Measurements from ENCODE around the gene SLC6A18.

The SLC6A18 gene

GRCh38 chr5:1231354-1231905 is 6.2 kb downstream of the SLC6A18 start:
- H3K4me3 ChIP-seq (ENCODE audit: low read depth, low read length) = no peak overlapping the region
- DNase-seq (ENCODE audit: low read depth) = no peak
- TF ChIP-seq, protein P1, sequence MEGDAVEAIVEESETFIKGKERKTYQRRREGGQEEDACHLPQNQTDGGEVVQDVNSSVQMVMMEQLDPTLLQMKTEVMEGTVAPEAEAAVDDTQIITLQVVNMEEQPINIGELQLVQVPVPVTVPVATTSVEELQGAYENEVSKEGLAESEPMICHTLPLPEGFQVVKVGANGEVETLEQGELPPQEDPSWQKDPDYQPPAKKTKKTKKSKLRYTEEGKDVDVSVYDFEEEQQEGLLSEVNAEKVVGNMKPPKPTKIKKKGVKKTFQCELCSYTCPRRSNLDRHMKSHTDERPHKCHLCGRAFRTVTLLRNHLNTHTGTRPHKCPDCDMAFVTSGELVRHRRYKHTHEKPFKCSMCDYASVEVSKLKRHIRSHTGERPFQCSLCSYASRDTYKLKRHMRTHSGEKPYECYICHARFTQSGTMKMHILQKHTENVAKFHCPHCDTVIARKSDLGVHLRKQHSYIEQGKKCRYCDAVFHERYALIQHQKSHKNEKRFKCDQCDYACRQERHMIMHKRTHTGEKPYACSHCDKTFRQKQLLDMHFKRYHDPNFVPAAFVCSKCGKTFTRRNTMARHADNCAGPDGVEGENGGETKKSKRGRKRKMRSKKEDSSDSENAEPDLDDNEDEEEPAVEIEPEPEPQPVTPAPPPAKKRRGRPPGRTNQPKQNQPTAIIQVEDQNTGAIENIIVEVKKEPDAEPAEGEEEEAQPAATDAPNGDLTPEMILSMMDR (conservative IDR thresholded peaks at IDR 0.05; ENCODE audit: low read depth, low read length) = no peak

GRCh38 chr5:1232780-1233179 is 7.6 kb downstream of the SLC6A18 start:
- no peak overlapping the region for H3K4me3 ChIP-seq (ENCODE audit: low read depth, low read length)
- TF ChIP-seq, protein P1 (conservative IDR thresholded peaks at IDR 0.05; ENCODE audit: low read depth, low read length) = no peak
- no peak for DNase-seq (ENCODE audit: low read depth)

GRCh38 chr5:1235379-1235778 is 10.2 kb downstream of the SLC6A18 start:
- H3K4me3 ChIP-seq (ENCODE audit: low read depth, low read length) = no peak overlapping the region
- TF ChIP-seq, protein P1 (conservative IDR thresholded peaks at IDR 0.05; ENCODE audit: low read depth, low read length) = no peak
- DNase-seq (ENCODE audit: low read depth) = no peak

- no peak overlapping the region for H3K4me3 ChIP-seq (ENCODE audit: low read depth, low read length)
- TF ChIP-seq, protein P1 (conservative IDR thresholded peaks at IDR 0.05; ENCODE audit: low read depth, low read length) = no peak
- DNase-seq (ENCODE audit: low read depth) = no peak
Observed at GRCh38 chr5:1235838-1236237, 10.7 kb downstream of the SLC6A18 start.

DNA sequence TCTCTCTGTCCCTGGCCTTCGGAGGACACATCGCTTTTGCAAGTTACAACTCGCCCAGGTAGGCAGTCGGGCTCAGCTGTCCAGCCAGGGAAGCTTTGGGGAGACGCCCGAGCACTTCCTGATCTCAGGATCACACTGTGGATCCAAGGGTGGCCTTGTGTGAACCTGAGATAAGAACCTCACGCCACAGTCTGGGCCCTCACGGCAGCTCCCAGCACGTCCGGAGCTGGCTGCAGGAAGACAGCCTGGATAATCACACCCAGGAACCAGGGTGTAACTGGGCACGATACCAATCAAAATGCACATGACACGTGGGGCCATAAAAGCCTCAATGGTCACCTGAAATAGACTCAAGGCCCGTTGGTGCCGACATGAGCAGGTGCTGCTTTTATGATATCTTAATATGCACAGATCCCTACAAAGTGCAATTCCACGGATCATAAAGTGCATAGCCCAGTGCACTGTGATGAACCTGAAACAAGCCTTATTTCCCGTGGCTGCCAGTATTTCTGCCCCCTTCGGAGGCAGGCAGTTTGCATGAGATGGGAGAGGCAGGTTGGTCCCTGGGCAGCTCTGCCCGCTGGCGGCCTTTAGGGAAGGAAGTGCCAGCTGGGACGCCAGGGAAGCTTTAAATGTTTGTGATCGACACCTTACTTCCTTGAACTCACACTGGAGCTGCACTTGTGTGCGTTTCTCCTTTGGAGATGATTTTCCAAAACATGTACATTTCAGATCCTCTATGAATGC is 14.5 kb downstream of the SLC6A18 start:
- TF ChIP-seq, protein P1 (conservative IDR thresholded peaks at IDR 0.05; ENCODE audit: low read depth, low read length) = no peak
- no peak overlapping the region for H3K4me3 ChIP-seq (ENCODE audit: low read depth, low read length)
- no peak for DNase-seq (ENCODE audit: low read depth)

GRCh38 chr5:1240496-1241260 is 15.5 kb downstream of the SLC6A18 start:
- DNase-seq (ENCODE audit: low read depth) = no peak
- TF ChIP-seq, protein P1 (conservative IDR thresholded peaks at IDR 0.05; ENCODE audit: low read depth, low read length) = no peak
- H3K4me3 ChIP-seq (ENCODE audit: low read depth, low read length) = no peak overlapping the region

Data from choroid plexus epithelial cell (primary cell).